Mesothelial cell of epicardium (in vitro differentiated cells): ENCODE measurements around the gene PUSL1. TPM values are rescaled to one million over a fixed set of nuclear protein-coding genes. Genes with fewer than 3 reads are reported as not detected.

Source experiments
- DNase-seq, 2 experiments: peaks; one replicate each; pipeline ENCODE4 v3.0.0; 2021; ENCODE audit warnings: low spot score in 2 of 2; ENCODE audit not compliant: unreplicated experiment in 2 of 2
- H3K27ac Mint-ChIP-seq: 2 replicates; pipeline ENCODE4 v1.8.0; 2021; ENCODE audit warnings: mixed read lengths
- H3K27me3 Mint-ChIP-seq: 2 replicates; pipeline ENCODE4 v1.8.0; 2021; ENCODE audit warnings: low read depth, mixed read lengths
- H3K36me3 Mint-ChIP-seq: 2 replicates; pipeline ENCODE4 v1.8.0; 2021; ENCODE audit warnings: mixed read lengths
- H3K4me1 Mint-ChIP-seq: 2 replicates; pipeline ENCODE4 v1.8.0; 2021; ENCODE audit warnings: mixed read lengths
- H3K4me3 Mint-ChIP-seq: 2 replicates; pipeline ENCODE4 v1.8.0; 2021; ENCODE audit warnings: mild to moderate bottlenecking, moderate library complexity, mixed read lengths
- H3K9me3 Mint-ChIP-seq: 2 replicates; pipeline ENCODE4 v1.8.0; 2021; ENCODE audit warnings: mixed read lengths
- total RNA-seq: library from RNA; stranded (reverse); gene quantifications from 3 replicates; pipeline ENCODE4 v1.2.1, GENCODE V29; 2021
- TF ChIP-seq, protein P1 (sequence below): fragments of 200-600 bp; sonication (generic); IDR thresholded peaks from one replicate; pipeline ENCODE4 v1.5.0; 2021; ENCODE audit warnings: antibody characterized with exemption; ENCODE audit not compliant: unreplicated experiment

Gene PUSL1
- 12.7 to 14.5 TPM (median 14.2 TPM) in 3 replicates for total RNA-seq

GRCh38 chr1:1307923-1308755 lies at the start of gene PUSL1, which contains the start of gene ACAP3:
TSS of gene PUSL1 (plus strand) at chr1:1308597. CDS start at chr1:1308644, 47 bp downstream.
TSS of gene ACAP3 (minus strand) at chr1:1307930. CDS start at chr1:1307815, 115 bp downstream.
- Mint-ChIP-seq H3K27ac (peak within 1 kb of the TSS; percentile 93), H3K9me3 (no peaks in the 10 kb centered on the region), H3K4me3 (peak within 1 kb of the TSS; percentile 80), H3K27me3 (no peaks in the 10 kb centered on the region), H3K36me3 (no peaks in the 10 kb centered on the region), H3K4me1 (peaks cover 26% of the 10 kb centered on the region)
- peak; percentile 86 for DNase-seq
- TF ChIP-seq, protein P1, sequence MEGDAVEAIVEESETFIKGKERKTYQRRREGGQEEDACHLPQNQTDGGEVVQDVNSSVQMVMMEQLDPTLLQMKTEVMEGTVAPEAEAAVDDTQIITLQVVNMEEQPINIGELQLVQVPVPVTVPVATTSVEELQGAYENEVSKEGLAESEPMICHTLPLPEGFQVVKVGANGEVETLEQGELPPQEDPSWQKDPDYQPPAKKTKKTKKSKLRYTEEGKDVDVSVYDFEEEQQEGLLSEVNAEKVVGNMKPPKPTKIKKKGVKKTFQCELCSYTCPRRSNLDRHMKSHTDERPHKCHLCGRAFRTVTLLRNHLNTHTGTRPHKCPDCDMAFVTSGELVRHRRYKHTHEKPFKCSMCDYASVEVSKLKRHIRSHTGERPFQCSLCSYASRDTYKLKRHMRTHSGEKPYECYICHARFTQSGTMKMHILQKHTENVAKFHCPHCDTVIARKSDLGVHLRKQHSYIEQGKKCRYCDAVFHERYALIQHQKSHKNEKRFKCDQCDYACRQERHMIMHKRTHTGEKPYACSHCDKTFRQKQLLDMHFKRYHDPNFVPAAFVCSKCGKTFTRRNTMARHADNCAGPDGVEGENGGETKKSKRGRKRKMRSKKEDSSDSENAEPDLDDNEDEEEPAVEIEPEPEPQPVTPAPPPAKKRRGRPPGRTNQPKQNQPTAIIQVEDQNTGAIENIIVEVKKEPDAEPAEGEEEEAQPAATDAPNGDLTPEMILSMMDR, result no peak

DNA sequence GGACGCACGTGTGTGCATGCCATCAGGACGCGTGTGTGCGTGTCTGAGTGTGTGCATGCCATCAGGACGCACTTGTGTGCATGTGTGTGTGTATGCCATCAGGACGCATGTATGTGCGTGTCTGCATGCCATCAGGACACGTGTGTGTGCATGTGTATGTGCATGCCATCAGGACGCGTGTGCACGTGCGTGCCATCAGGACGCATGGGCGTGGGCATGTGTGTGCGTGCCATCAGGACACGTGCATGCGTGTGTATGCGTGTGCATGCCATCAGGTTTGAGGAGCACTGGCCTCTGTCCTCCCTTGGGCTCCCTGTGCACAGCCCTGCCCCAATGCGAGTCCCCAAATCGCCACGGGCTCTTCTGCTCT lies 49.3 kb upstream of the PUSL1 start:
- Mint-ChIP-seq H3K4me3 (no peak overlapping the region), H3K9me3 (no peaks in the 10 kb centered on the region), H3K36me3 (peaks cover 36% of the 10 kb centered on the region), H3K27ac (no peak overlapping the region), H3K27me3 (no peaks in the 10 kb centered on the region), H3K4me1 (no peaks in the 10 kb centered on the region)
- TF ChIP-seq, protein P1, result no peak
- no peak for DNase-seq

GRCh38 chr1:1259540-1259939 lies 48.9 kb upstream of the PUSL1 start:
- Mint-ChIP-seq H3K36me3 (peaks cover 37% of the 10 kb centered on the region), H3K4me3 (no peak overlapping the region), H3K27me3 (no peaks in the 10 kb centered on the region), H3K9me3 (no peaks in the 10 kb centered on the region), H3K27ac (no peak overlapping the region), H3K4me1 (no peaks in the 10 kb centered on the region)
- TF ChIP-seq, protein P1, result no peak
- DNase-seq, result no peak

GRCh38 chr1:1259951-1260600 lies 48.3 kb upstream of the PUSL1 start:
- Mint-ChIP-seq H3K27ac (no peak overlapping the region), H3K4me3 (no peak overlapping the region), H3K27me3 (no peaks in the 10 kb centered on the region), H3K9me3 (no peaks in the 10 kb centered on the region), H3K36me3 (peaks cover 37% of the 10 kb centered on the region), H3K4me1 (no peaks in the 10 kb centered on the region)
- TF ChIP-seq, protein P1, result no peak
- no peak for DNase-seq

GRCh38 chr1:1260843-1261560 lies 47.4 kb upstream of the PUSL1 start:
- no peaks in the 10 kb centered on the region for H3K27me3 Mint-ChIP-seq
- no peak for DNase-seq
- H3K4me3 Mint-ChIP-seq, result no peak overlapping the region
- TF ChIP-seq, protein P1, result no peak
- H3K27ac Mint-ChIP-seq, result no peak overlapping the region
- H3K9me3 Mint-ChIP-seq, result no peaks in the 10 kb centered on the region
- no peaks in the 10 kb centered on the region for H3K4me1 Mint-ChIP-seq
- H3K36me3 Mint-ChIP-seq, result peaks cover 37% of the 10 kb centered on the region
